ENCODE data around the gene DIRAS3. TPM values are rescaled to one million over a fixed set of nuclear protein-coding genes. Genes with fewer than 3 reads are reported as not detected.

DIRAS3 gene
- total RNA-seq, 2 donors from 2014 or later, result 5.3 to 10.6 TPM

GRCh38 chr1:68046423-68046822, 4.0 kb downstream of the DIRAS3 start:
- intact Hi-C loops (cut with DNase I), result no loop called here
- no peak for ATAC-seq
- H3K4me3 ChIP-seq, result no peak overlapping the region
- H3K27me3 ChIP-seq, result no peaks in the 10 kb centered on the region
- H3K4me1 ChIP-seq, result no peaks in the 10 kb centered on the region
- no peak for TF ChIP-seq POLR2A (IDR thresholded peaks at IDR 0.05)
- no peak for TF ChIP-seq CTCF (IDR thresholded peaks at IDR 0.05)
- no peaks in the 10 kb centered on the region for H3K36me3 ChIP-seq (replicated peaks in 1 of 2; ENCODE audit: insufficient read depth in 1 of 2, low read depth in 2 of 2)
- no peaks in the 10 kb centered on the region for H3K9me3 ChIP-seq
- 80 to 89% methylated on average over 7 to 8 of the region's 8 CpGs for WGBS, 2 donors
- no peak overlapping the region for H3K27ac ChIP-seq
- no peak for DNase-seq

GRCh38 chr1:68045511-68046180, 4.8 kb downstream of the DIRAS3 start:
- TF ChIP-seq CTCF (IDR thresholded peaks at IDR 0.05) (no peak), POLR2A (IDR thresholded peaks at IDR 0.05) (no peak)
- intact Hi-C loops (cut with DNase I), result no loop called here
- no peak for DNase-seq
- Histone ChIP-seq H3K9me3 (no peaks in the 10 kb centered on the region), H3K27ac (no peak overlapping the region), H3K4me3 (no peak overlapping the region), H3K36me3 (replicated peaks in 1 of 2; ENCODE audit: insufficient read depth in 1 of 2, low read depth in 2 of 2) (no peaks in the 10 kb centered on the region), H3K4me1 (no peaks in the 10 kb centered on the region), H3K27me3 (no peaks in the 10 kb centered on the region)
- WGBS, 2 donors, result 81 to 82% methylated on average over 4 of the region's 4 CpGs
- ATAC-seq, result no peak

DNA sequence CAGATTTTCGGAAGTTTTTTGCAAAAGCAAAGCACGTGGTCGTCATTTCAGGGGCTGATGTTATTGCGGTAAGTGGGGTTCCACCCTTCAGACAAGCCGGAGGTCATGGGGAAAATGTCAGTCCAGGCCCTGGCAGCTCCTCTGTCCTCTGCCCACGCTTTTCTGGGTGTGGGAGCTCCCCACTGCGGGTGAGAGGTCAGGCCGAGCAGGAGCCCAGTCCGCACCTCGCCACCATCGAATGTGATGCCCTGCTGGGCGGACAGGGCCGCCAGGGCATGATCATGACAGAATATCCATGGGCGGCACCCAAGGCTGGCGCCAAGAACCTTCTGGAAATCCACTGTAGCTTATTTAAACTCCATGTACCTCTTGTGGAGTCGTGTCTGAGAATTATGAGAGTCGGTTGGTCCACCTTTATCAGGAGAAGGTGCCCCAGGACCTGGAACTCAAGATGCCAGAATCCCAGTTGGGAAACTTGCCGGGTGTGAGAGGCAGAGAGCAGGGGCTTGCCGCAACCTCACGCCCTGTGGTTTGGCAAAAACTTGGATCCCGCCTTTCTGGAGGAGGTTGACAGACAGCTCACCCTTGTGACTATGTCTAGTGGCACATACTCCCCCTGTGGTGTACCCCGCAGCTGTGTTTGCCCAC, 6.9 kb downstream of the DIRAS3 start:
- Histone ChIP-seq H3K27ac (no peak overlapping the region), H3K9me3 (no peaks in the 10 kb centered on the region), H3K4me3 (no peak overlapping the region), H3K36me3 (replicated peaks in 1 of 2; ENCODE audit: insufficient read depth in 1 of 2, low read depth in 2 of 2) (no peaks in the 10 kb centered on the region), H3K4me1 (no peaks in the 10 kb centered on the region), H3K27me3 (no peaks in the 10 kb centered on the region)
- 89% methylated on average over 11 to 22 of the region's 22 CpGs for WGBS, 2 donors
- no peak for ATAC-seq
- DNase-seq, result no peak
- TF ChIP-seq CTCF (IDR thresholded peaks at IDR 0.05) (no peak), POLR2A (IDR thresholded peaks at IDR 0.05) (no peak)
- intact Hi-C loops (cut with DNase I), result no loop called here

DNA sequence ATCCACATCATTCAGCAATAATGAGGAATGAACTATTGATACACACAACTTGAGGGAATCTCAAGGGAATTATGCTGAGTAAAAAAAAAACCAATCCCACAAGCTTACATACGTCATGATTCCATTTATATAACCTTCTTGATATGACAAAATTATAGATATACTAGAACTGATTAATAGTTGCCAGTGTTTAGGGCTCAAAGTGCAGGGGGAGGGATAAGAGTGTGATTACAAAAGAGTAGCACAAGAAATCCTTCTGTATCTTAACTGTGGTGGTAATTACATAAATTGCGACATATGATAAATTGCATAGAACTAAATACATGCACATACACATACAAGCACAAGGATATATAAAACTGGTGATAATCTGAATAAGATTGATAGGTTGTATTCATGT, 13.5 kb downstream of the DIRAS3 start:
- H3K27me3 ChIP-seq, result no peaks in the 10 kb centered on the region
- no peaks in the 10 kb centered on the region for H3K36me3 ChIP-seq (replicated peaks in 1 of 2; ENCODE audit: insufficient read depth in 1 of 2, low read depth in 2 of 2)
- WGBS, 2 donors, result 42 to 49% methylated on average over 2 of the region's 2 CpGs
- no peak overlapping the region for H3K27ac ChIP-seq
- TF ChIP-seq POLR2A (IDR thresholded peaks at IDR 0.05), result no peak
- intact Hi-C loops (cut with DNase I), result no loop called here
- no peak overlapping the region for H3K4me3 ChIP-seq
- H3K4me1 ChIP-seq, result no peaks in the 10 kb centered on the region
- no peak for DNase-seq
- no peaks in the 10 kb centered on the region for H3K9me3 ChIP-seq
- ATAC-seq, result no peak

- Histone ChIP-seq H3K9me3 (no peaks in the 10 kb centered on the region), H3K27ac (no peak overlapping the region), H3K27me3 (no peaks in the 10 kb centered on the region), H3K36me3 (replicated peaks in 1 of 2; ENCODE audit: insufficient read depth in 1 of 2, low read depth in 2 of 2) (no peaks in the 10 kb centered on the region), H3K4me3 (no peak overlapping the region), H3K4me1 (no peaks in the 10 kb centered on the region)
- ATAC-seq, result no peak
- DNase-seq, result no peak
- WGBS, 2 donors, result 80 to 86% methylated on average over 4 of the region's 4 CpGs
- TF ChIP-seq CTCF (IDR thresholded peaks at IDR 0.05) (no peak), POLR2A (IDR thresholded peaks at IDR 0.05) (no peak)
- intact Hi-C loops (cut with DNase I), result no loop called here
Measured at GRCh38 chr1:68029444-68029843, 21.0 kb downstream of the DIRAS3 start.
